ENCODE measurements around the gene ASIC2. TPM values are rescaled to one million over a fixed set of nuclear protein-coding genes. Genes with fewer than 3 reads are reported as not detected.

The ASIC2 gene
- 0.65 TPM for polyA plus RNA-seq (2013, experiment 1 of 2)
- 1.1 TPM for polyA plus RNA-seq (2013, experiment 2 of 2)

DNA sequence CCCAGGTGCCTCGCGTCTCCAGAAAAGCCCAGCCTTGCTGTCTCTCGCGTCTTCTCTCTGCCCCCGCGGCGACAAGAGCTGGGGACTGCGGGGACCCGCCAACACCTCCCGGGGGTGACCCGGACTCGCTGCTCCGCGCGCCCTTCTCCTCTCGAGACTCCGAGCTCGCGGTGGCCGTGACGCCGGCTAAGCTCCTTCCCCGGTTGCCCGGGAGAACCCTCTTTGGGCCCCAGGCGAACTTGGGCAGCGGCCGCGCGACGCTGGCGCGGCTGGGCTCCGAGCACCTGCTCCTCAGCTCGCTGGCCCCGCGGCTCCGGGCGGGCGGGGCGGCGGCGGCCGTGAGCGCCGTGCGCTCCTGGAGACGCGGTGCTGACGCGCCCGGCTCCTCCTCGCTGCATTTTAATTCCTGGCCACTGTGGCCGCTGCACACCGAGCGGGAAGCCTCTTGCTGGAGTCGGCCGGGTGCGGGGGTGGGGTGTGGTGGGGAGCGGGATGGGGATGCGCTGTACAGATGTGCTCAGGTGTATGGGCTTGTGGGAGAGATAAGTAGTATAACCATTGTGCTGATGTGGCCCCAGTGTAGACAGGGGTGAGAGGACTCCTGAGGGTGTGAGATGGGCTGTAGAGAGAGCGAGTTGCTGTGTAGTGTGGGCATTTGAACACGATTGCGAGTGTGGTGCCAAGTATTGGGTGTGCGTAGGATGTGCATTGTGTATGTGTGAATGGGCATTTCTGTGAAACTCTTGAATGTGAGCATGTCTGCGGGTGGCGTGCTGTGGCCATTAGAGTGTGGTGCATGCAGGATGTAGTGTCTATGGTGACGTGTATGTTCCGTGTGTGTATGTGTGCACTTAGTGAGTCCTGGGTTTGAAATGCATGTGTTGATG lies at the start of gene ASIC2:
Gene ASIC2 (minus strand): TSS at position 315 of the 887 bp plus-strand sequence.
- Histone ChIP-seq H3K36me3 (ENCODE audit: insufficient read depth, low read length) (no peaks in the 10 kb centered on the region), H3K27ac (ENCODE audit: low read depth, low read length) (no peak within 1 kb of the TSS), H3K4me1 (ENCODE audit: insufficient read depth, low read length) (no peaks in the 10 kb centered on the region), H3K27me3 (ENCODE audit: insufficient read depth, low read length) (peaks cover 87% of the 10 kb centered on the region), H3K4me3 (ENCODE audit: low read length) (peak within 1 kb of the TSS; percentile 62), H3K9ac (ENCODE audit: low read depth, low read length) (no peak within 1 kb of the TSS), H3K9me3 (ENCODE audit: insufficient read depth, low read depth, low read length) (no peaks in the 10 kb centered on the region)
- WGBS: 11% methylated on average over 68 of the region's 68 CpGs

DNA sequence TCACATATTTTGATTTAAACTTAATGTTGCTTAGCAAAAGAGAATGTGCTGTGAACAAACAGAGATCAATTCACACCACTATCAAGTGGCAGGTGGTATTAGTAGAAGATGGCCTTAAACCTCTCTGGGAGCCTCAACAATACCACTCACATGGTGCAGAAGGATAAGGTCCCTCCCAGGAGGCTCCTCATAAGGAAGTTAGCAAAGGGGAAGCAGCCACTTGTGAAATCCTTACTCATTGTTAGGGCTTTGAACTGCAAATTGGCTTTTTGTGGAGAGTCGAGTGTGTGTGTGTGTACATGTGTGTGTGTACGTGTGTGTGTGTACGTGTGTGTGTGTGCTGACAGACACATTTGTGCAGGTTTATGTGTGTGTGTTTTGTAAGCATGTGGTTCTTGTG lies 48.9 kb upstream of the ASIC2 start:
- H3K4me3 ChIP-seq (ENCODE audit: low read length): no peak overlapping the region
- H3K9ac ChIP-seq (ENCODE audit: low read depth, low read length): no peak overlapping the region
- H3K36me3 ChIP-seq (ENCODE audit: insufficient read depth, low read length): no peaks in the 10 kb centered on the region
- peaks cover 26% of the 10 kb centered on the region for H3K4me1 ChIP-seq (ENCODE audit: insufficient read depth, low read length)
- H3K27me3 ChIP-seq (ENCODE audit: insufficient read depth, low read length): no peaks in the 10 kb centered on the region
- H3K27ac ChIP-seq (ENCODE audit: low read depth, low read length): no peak overlapping the region
- H3K9me3 ChIP-seq (ENCODE audit: insufficient read depth, low read depth, low read length): no peaks in the 10 kb centered on the region
- WGBS: 88% methylated on average over 3 of the region's 3 CpGs

DNA sequence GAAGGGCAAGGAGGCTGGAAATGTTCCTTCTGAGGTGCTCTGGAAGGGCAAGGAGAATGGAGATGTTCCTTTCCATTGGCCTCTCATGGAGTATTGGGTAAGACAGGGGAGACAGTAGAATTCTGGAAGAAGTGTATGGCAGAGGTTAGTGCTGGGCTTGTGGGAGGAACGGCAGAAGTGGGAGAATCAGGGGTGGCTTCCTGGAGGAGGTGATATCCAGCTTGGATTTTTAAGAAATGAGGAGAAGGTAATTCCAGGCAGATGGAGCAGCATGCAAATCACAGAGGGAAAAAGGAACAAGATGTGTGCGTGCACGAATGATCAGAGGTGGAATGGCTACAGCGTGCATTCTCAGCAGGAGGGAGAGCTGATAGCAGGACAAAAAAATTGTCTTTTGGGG lies 45.1 kb upstream of the ASIC2 start:
- Histone ChIP-seq H3K4me1 (ENCODE audit: insufficient read depth, low read length) (no peaks in the 10 kb centered on the region), H3K27ac (ENCODE audit: low read depth, low read length) (no peak overlapping the region), H3K9me3 (ENCODE audit: insufficient read depth, low read depth, low read length) (no peaks in the 10 kb centered on the region), H3K4me3 (ENCODE audit: low read length) (no peak overlapping the region), H3K36me3 (ENCODE audit: insufficient read depth, low read length) (no peaks in the 10 kb centered on the region), H3K27me3 (ENCODE audit: insufficient read depth, low read length) (no peaks in the 10 kb centered on the region), H3K9ac (ENCODE audit: low read depth, low read length) (no peak overlapping the region)
- WGBS: 83% methylated on average over 4 of the region's 4 CpGs

DNA sequence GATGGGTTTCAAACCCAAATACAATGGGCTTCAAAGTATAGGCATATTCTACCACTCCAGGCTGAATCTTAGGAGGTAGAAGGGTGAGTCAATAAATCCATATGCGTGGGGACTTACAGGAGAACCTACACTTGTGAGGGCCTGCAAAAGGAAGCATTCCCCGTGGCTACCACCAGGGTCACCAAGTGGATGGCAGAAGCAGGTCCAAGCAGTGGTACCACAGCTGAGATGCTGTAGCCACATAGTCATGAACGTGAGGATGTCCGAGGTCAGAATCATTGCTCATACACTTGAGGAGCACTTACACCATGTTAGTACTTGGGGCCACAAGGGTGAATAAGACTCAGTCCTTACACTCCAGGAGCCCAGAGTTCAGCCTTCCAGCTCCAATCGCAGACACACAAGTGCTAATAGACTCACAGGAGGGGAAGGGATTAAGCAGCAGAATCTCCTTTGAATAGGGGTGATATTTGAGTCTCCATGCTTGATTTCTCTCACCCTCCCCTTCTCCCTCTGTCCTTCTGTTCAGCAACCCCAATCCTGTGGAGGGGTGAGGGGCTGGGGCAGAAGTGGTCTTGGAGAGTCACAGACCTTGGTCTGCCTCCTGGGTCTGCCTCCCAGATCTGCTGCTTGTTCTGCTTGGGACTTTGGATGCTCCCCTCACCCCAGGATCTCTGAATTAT lies 42.5 kb upstream of the ASIC2 start:
- H3K9ac ChIP-seq (ENCODE audit: low read depth, low read length): no peak overlapping the region
- H3K9me3 ChIP-seq (ENCODE audit: insufficient read depth, low read depth, low read length): 0 out of 2 replicates have a peak, but pooled peaks cover 3% of the 10 kb centered on the region
- no peaks in the 10 kb centered on the region for H3K36me3 ChIP-seq (ENCODE audit: insufficient read depth, low read length)
- H3K27ac ChIP-seq (ENCODE audit: low read depth, low read length): no peak overlapping the region
- no peaks in the 10 kb centered on the region for H3K27me3 ChIP-seq (ENCODE audit: insufficient read depth, low read length)
- H3K4me1 ChIP-seq (ENCODE audit: insufficient read depth, low read length): no peaks in the 10 kb centered on the region
- 62% methylated on average over 5 of the region's 5 CpGs for whole genome bisulfite sequencing
- no peak overlapping the region for H3K4me3 ChIP-seq (ENCODE audit: low read length)

DNA sequence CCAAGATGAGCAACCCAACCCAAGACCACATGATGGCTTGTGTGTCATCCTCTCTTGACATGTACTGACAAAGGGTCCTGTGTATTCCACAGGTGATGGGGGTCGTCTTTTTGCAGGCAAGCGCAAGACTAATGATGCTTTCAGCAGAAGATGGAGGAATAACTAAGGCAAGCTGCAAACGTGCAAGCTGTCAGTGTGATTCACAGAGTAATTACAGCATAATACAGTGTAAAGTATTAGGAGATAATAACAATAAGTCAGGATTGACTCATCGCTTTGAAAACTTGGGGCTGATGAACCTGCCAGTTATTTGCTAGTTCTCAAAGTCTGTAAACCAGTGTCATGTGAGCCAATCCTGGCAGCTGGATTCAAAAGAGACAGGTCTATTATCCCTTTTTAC lies 41.6 kb upstream of the ASIC2 start:
- Histone ChIP-seq H3K9ac (ENCODE audit: low read depth, low read length) (no peak overlapping the region), H3K36me3 (ENCODE audit: insufficient read depth, low read length) (no peaks in the 10 kb centered on the region), H3K27ac (ENCODE audit: low read depth, low read length) (no peak overlapping the region), H3K4me1 (ENCODE audit: insufficient read depth, low read length) (no peaks in the 10 kb centered on the region), H3K27me3 (ENCODE audit: insufficient read depth, low read length) (no peaks in the 10 kb centered on the region), H3K4me3 (ENCODE audit: low read length) (no peak overlapping the region), H3K9me3 (ENCODE audit: insufficient read depth, low read depth, low read length) (0 out of 2 replicates have a peak, but pooled peaks cover 3% of the 10 kb centered on the region)
- WGBS: 84% methylated on average over 4 of the region's 4 CpGs

DNA sequence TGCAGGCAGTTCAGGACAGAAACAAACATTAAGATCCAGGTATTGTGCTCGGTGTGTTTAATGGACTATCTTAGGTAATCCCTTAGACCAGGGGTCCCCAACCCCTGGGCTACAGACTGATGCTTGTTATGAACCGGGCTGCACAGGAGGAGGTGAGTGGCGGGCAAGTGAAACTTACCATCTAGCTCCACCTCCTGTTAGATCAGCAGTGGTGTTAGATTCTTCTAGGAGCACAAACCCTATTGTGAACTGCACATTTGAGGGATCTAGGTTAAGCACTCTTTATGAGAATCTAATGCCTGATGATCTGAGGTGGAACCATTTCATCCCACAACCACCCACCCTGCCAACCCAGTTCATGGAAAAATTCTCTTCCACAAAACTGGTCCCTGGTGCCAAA lies 37.8 kb upstream of the ASIC2 start:
- Histone ChIP-seq H3K4me1 (ENCODE audit: insufficient read depth, low read length) (no peaks in the 10 kb centered on the region), H3K9ac (ENCODE audit: low read depth, low read length) (no peak overlapping the region), H3K9me3 (ENCODE audit: insufficient read depth, low read depth, low read length) (0 out of 2 replicates have a peak, but pooled peaks cover 3% of the 10 kb centered on the region), H3K27me3 (ENCODE audit: insufficient read depth, low read length) (no peaks in the 10 kb centered on the region), H3K4me3 (ENCODE audit: low read length) (no peak overlapping the region), H3K27ac (ENCODE audit: low read depth, low read length) (no peak overlapping the region), H3K36me3 (ENCODE audit: insufficient read depth, low read length) (no peaks in the 10 kb centered on the region)
- 93% methylated on average over 3 of the region's 3 CpGs for WGBS

DNA sequence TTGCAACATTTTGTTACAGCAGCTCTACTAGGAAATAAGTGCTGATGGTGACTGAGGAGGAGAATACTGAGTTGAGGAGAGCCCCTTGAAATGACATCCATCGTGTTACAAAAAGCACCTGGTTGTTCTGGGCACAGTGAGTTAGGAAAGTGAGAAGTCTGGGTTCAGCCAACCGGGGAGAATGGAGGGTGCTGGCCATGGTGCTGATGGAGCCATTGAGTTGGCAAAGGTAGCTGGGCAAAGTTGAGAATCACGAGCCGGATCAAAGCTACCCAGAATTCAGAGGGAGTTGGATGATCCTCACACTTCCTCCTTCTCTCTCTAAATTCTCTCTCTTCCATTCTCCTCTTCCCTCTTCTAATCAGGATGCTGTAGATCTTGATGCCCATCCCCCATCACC lies 35.0 kb upstream of the ASIC2 start:
- Histone ChIP-seq H3K9me3 (ENCODE audit: insufficient read depth, low read depth, low read length) (0 out of 2 replicates have a peak, but pooled peaks cover 3% of the 10 kb centered on the region), H3K27me3 (ENCODE audit: insufficient read depth, low read length) (no peaks in the 10 kb centered on the region), H3K4me3 (ENCODE audit: low read length) (no peak overlapping the region), H3K9ac (ENCODE audit: low read depth, low read length) (no peak overlapping the region), H3K27ac (ENCODE audit: low read depth, low read length) (no peak overlapping the region), H3K4me1 (ENCODE audit: insufficient read depth, low read length) (no peaks in the 10 kb centered on the region), H3K36me3 (ENCODE audit: insufficient read depth, low read length) (no peaks in the 10 kb centered on the region)
- WGBS: 46% methylated on average over 4 of the region's 4 CpGs

DNA sequence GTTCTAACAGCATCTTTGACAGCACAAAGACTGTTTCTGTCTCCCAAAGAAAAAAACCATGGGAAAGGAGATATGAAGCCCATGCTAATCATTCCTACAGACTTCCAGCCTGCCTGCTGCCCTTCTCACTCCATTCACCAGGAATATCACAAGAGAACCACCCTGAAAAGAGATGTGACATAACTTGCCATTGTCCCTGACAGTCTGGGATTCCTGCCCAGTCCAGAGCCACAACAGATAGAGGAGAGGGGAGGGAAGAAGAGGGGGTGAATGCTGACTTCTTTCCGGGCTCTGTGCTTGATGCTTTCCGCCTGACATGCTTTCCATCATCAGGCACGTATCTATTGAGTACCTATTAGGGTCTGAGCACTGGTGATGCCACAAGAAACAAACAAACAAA lies 31.6 kb upstream of the ASIC2 start:
- H3K27ac ChIP-seq (ENCODE audit: low read depth, low read length): no peak overlapping the region
- H3K4me1 ChIP-seq (ENCODE audit: insufficient read depth, low read length): no peaks in the 10 kb centered on the region
- no peaks in the 10 kb centered on the region for H3K27me3 ChIP-seq (ENCODE audit: insufficient read depth, low read length)
- H3K36me3 ChIP-seq (ENCODE audit: insufficient read depth, low read length): no peaks in the 10 kb centered on the region
- H3K9me3 ChIP-seq (ENCODE audit: insufficient read depth, low read depth, low read length): no peaks in the 10 kb centered on the region
- no peak overlapping the region for H3K4me3 ChIP-seq (ENCODE audit: low read length)
- WGBS: 97% methylated on average over 3 of the region's 3 CpGs
- H3K9ac ChIP-seq (ENCODE audit: low read depth, low read length): no peak overlapping the region

DNA sequence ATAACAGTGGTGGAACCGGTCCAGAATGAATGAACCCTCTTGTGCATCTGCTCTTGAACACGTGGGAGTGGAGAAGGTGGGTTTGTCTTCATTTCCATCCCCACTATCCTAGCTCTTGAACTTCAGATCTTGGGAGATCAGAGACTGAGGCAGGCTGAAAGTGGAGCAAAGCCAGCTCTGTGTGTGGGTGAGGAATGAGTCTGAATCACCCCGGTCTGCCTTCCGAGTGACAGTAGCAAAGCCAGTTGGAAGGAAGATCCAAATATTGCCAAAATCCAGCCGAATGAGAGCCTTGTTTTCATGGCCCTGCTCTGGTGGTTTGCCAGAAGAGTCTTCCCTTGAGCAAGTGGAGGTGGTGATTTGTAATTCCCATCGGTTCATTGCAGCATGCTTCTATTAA lies 29.0 kb upstream of the ASIC2 start:
- 93% methylated on average over 5 of the region's 6 CpGs for WGBS
- no peaks in the 10 kb centered on the region for H3K27me3 ChIP-seq (ENCODE audit: insufficient read depth, low read length)
- H3K27ac ChIP-seq (ENCODE audit: low read depth, low read length): no peak overlapping the region
- H3K36me3 ChIP-seq (ENCODE audit: insufficient read depth, low read length): no peaks in the 10 kb centered on the region
- H3K4me3 ChIP-seq (ENCODE audit: low read length): no peak overlapping the region
- H3K9me3 ChIP-seq (ENCODE audit: insufficient read depth, low read depth, low read length): no peaks in the 10 kb centered on the region
- no peak overlapping the region for H3K9ac ChIP-seq (ENCODE audit: low read depth, low read length)
- H3K4me1 ChIP-seq (ENCODE audit: insufficient read depth, low read length): peaks cover 5% of the 10 kb centered on the region; the same call in 1 of the 2 replicates

DNA sequence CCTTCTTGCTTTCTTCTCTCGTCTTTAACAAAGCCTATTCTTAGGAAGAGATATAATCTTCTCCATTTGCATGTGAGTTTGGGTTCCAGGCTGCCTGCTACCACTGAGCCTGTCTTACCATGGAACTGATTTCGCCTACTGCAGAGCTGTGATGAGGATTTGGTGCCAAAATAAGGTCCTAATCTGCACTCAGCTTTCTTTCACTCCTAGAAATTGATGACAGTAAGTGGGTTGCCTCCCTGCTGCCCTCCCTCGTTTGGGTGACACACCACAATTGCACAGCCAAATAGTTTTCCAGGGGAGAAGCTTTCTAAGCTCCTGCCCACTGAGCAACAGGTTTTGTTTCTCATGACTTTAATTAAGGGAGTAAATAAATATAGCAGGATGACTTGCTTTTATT lies 25.1 kb upstream of the ASIC2 start:
- Histone ChIP-seq H3K4me1 (ENCODE audit: insufficient read depth, low read length) (peaks cover 5% of the 10 kb centered on the region; the same call in 1 of the 2 replicates), H3K4me3 (ENCODE audit: low read length) (no peak overlapping the region), H3K27me3 (ENCODE audit: insufficient read depth, low read length) (no peaks in the 10 kb centered on the region), H3K27ac (ENCODE audit: low read depth, low read length) (no peak overlapping the region), H3K36me3 (ENCODE audit: insufficient read depth, low read length) (no peaks in the 10 kb centered on the region), H3K9ac (ENCODE audit: low read depth, low read length) (no peak overlapping the region), H3K9me3 (ENCODE audit: insufficient read depth, low read depth, low read length) (no peaks in the 10 kb centered on the region)
- WGBS: 79% methylated on average over 3 of the region's 3 CpGs

DNA sequence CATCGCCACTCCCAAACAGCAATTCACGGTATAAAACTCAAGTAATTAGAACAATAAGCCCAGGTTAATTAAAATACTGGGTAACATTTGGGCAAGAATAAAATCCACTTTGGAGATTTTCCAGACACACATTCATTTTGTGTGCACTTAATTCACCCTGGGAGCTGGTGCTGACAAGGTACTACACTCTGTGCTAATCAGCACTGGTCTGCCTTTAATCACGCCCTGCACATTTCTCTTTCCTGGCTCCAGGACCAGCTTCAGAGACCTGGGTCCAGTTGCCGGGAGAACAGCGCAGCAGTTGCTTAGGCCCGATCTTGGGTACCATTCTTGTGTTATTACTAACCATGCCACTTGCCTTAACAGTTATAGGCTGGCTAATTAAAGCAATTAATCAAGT lies 23.7 kb upstream of the ASIC2 start:
- no peaks in the 10 kb centered on the region for H3K27me3 ChIP-seq (ENCODE audit: insufficient read depth, low read length)
- H3K9ac ChIP-seq (ENCODE audit: low read depth, low read length): no peak overlapping the region
- H3K36me3 ChIP-seq (ENCODE audit: insufficient read depth, low read length): no peaks in the 10 kb centered on the region
- no peak overlapping the region for H3K27ac ChIP-seq (ENCODE audit: low read depth, low read length)
- H3K4me1 ChIP-seq (ENCODE audit: insufficient read depth, low read length): peaks cover 5% of the 10 kb centered on the region; the same call in 1 of the 2 replicates
- H3K9me3 ChIP-seq (ENCODE audit: insufficient read depth, low read depth, low read length): no peaks in the 10 kb centered on the region
- H3K4me3 ChIP-seq (ENCODE audit: low read length): no peak overlapping the region
- WGBS: 87% methylated on average over 6 of the region's 6 CpGs

Measured in HUES64 (cell line).